ENCODE results near the gene VOPP1. TPM values are rescaled to one million over a fixed set of nuclear protein-coding genes. Genes with fewer than 3 reads are reported as not detected.

The VOPP1 gene
- total and polyA plus RNA-seq, 2 donors (not counting 3 experiments of a cell fraction or from before 2014, with no cell fraction given) = 85.6 to 154 TPM

GRCh38 chr7:55469721-55470120, 102.6 kb downstream of the VOPP1 start:
- Histone ChIP-seq H3K4me2 (ENCODE audit: insufficient read depth, low read length) (no peak overlapping the region), H3K4me1 (ENCODE audit: control insufficient read depth, extremely low read depth, insufficient read depth, low read length) (no peaks in the 10 kb centered on the region), H2AFZ (ENCODE audit: low read depth, low read length) (no peak overlapping the region), H4K20me1 (replicated peaks; ENCODE audit: control insufficient read depth, extremely low read depth, insufficient read depth, low read length) (no peaks in the 10 kb centered on the region), H3K36me3 (ENCODE audit: control insufficient read depth in 2 of 2, extremely low read depth in 1 of 2, insufficient read depth in 2 of 2, low read length in 2 of 2) (peaks cover 8 to 25% of the 10 kb centered on the region in 2 experiments), H3K27ac (ENCODE audit: insufficient read depth, low read depth, low read length) (no peak overlapping the region), H3K9me3 (replicated peaks; ENCODE audit: control insufficient read depth, insufficient read depth, low read length) (no peaks in the 10 kb centered on the region), H3K4me3 (replicated peaks in 1 of 3; ENCODE audit: insufficient read depth in 1 of 3, low read depth in 1 of 3, low read length in 3 of 3) (no peak overlapping the region), H3K9ac (replicated peaks; ENCODE audit: extremely low read depth, insufficient read depth, low read length) (no peak overlapping the region), H3K79me2 (ENCODE audit: control insufficient read depth, insufficient read depth, low read length) (peaks cover 2% of the 10 kb centered on the region), H3K27me3 (ENCODE audit: control insufficient read depth in 2 of 2, insufficient read depth in 2 of 2, low read length in 2 of 2) (no peaks in the 10 kb centered on the region), H3K9me1 (replicated peaks; ENCODE audit: control insufficient read depth, extremely low read depth, insufficient read depth, low read length) (no peaks in the 10 kb centered on the region)
- FAIRE-seq (peak; percentile 38), DNase-seq (ENCODE audit: low read depth, low spot score) (no peak)
- TF ChIP-seq JUN (IDR thresholded peaks at IDR 0.05; ENCODE audit: borderline replicate concordance, insufficient read depth, insufficient read length, low read depth) (no peak), EZH2 (IDR thresholded peaks at IDR 0.05; ENCODE audit: borderline replicate concordance, low read depth, low read length, severe bottlenecking) (no peak), POLR2A (IDR thresholded peaks at IDR 0.05; ENCODE audit: low read depth, low read length) (no peak), FOS (IDR thresholded peaks at IDR 0.05; ENCODE audit: borderline replicate concordance, insufficient read depth, low read length) (no peak), POLR2AphosphoS5 (IDR thresholded peaks at IDR 0.05; ENCODE audit: insufficient read depth, low read depth, low read length) (no peak), MYC (IDR thresholded peaks at IDR 0.05; ENCODE audit: low read depth, low read length) (no peak), MAX (IDR thresholded peaks at IDR 0.05; ENCODE audit: insufficient read depth, insufficient read length) (no peak), GATA2 (IDR thresholded peaks at IDR 0.05; ENCODE audit: insufficient read depth, insufficient read length, low read depth, low read length) (no peak)
- ChIA-PET CTCF (interaction anchor here (0.6 to 1.1 kb wide), 2 partner anchors 23 to 125 kb away, joined by 3 to 5 read pairs; no protein-coding TSS in a partner anchor), POLR2A (no interaction called here)
- BruUV-seq (replicated peaks) = no TSS peak
- intact Hi-C loops (cut with micrococcal nuclease) (no loop called here), dilution Hi-C loops (cut with MboI; ENCODE audit: extremely low pct_ligation_motif_present, low sequenced_read_pairs) (no loop called here)

DNA sequence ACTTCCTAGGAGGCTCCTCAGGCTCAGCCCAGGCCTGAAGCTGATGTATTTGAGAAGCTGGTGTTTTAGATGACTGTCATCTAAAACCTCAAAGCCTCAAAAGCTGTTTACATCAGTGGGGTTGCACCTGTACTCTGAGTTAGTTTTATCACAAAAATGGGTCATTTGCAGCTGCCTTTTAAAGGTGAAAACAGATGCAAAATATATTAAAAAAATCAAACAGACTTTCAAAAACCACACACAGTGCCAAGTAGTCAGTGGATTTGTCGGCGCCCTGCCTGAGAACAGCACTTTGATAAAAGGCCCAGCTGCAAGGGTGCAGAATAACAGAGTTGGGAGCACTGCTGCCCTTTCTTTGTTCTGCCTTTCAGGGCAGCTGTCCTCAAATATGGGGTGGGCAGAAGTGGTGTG, 103.0 kb downstream of the VOPP1 start:
- POLR2A ChIA-PET = no interaction called here

More for the DNA sequence above, 103.0 kb downstream of the VOPP1 start:
- H3K4me2 ChIP-seq (ENCODE audit: insufficient read depth, low read length) = no peak overlapping the region
- H3K4me3 ChIP-seq (replicated peaks in 1 of 3; ENCODE audit: insufficient read depth in 1 of 3, low read depth in 1 of 3, low read length in 3 of 3) = no peak overlapping the region
- H4K20me1 ChIP-seq (replicated peaks; ENCODE audit: control insufficient read depth, extremely low read depth, insufficient read depth, low read length) = no peaks in the 10 kb centered on the region
- no TSS peak for BruUV-seq (replicated peaks)
- no peak overlapping the region for H2AFZ ChIP-seq (ENCODE audit: low read depth, low read length)
- no peak for DNase-seq (ENCODE audit: low read depth, low spot score)
- H3K9ac ChIP-seq (replicated peaks; ENCODE audit: extremely low read depth, insufficient read depth, low read length) = no peak overlapping the region
- dilution Hi-C loops (cut with MboI; ENCODE audit: extremely low pct_ligation_motif_present, low sequenced_read_pairs) = no loop called here
- CTCF ChIA-PET = interaction anchor here (0.6 kb wide), 1 partner anchor 125 kb away, joined by 3 read pairs; no protein-coding TSS in a partner anchor
- FAIRE-seq = no peak
- no peaks in the 10 kb centered on the region for H3K9me3 ChIP-seq (replicated peaks; ENCODE audit: control insufficient read depth, insufficient read depth, low read length)
- no peak for TF ChIP-seq FOS (IDR thresholded peaks at IDR 0.05; ENCODE audit: borderline replicate concordance, insufficient read depth, low read length)
- no peaks in the 10 kb centered on the region for H3K4me1 ChIP-seq (ENCODE audit: control insufficient read depth, extremely low read depth, insufficient read depth, low read length)
- H3K9me1 ChIP-seq (replicated peaks; ENCODE audit: control insufficient read depth, extremely low read depth, insufficient read depth, low read length) = no peaks in the 10 kb centered on the region
- peaks cover 2% of the 10 kb centered on the region for H3K79me2 ChIP-seq (ENCODE audit: control insufficient read depth, insufficient read depth, low read length)
- no peak overlapping the region for H3K27ac ChIP-seq (ENCODE audit: insufficient read depth, low read depth, low read length)
- intact Hi-C loops (cut with micrococcal nuclease) = no loop called here
- H3K27me3 ChIP-seq (ENCODE audit: control insufficient read depth in 2 of 2, insufficient read depth in 2 of 2, low read length in 2 of 2) = no peaks in the 10 kb centered on the region
- peaks cover 12 to 26% of the 10 kb centered on the region in 2 experiments for H3K36me3 ChIP-seq (ENCODE audit: control insufficient read depth in 2 of 2, extremely low read depth in 1 of 2, insufficient read depth in 2 of 2, low read length in 2 of 2)
